Nucleus accumbens (tissue), 56 donors: ENCODE results near the gene DNAJB8.

ENCODE experiments used
- DNase-seq, 56 donors: peaks; one replicate each; lab custom pipeline; 2025; lab: John Stamatoyannopoulos, UW

DNAJB8 gene

GRCh38 chr3:128469556-128469955, 2.9 kb upstream of the DNAJB8 start:
- DNase-seq: no peak

- DNase-seq: no peak
Measured at GRCh38 chr3:128468791-128469527, 2.3 kb upstream of the DNAJB8 start.

GRCh38 chr3:128468285-128468790, 1.6 kb upstream of the DNAJB8 start:
- DNase-seq: no peak

GRCh38 chr3:128464702-128465101, 2.0 kb downstream of the DNAJB8 start:
- DNase-seq: no peak

- DNase-seq: no peak
Measured at GRCh38 chr3:128464188-128464587, 2.5 kb downstream of the DNAJB8 start.

- DNase-seq: no peak
Measured at GRCh38 chr3:128463771-128464170, 2.9 kb downstream of the DNAJB8 start.

- no peak for DNase-seq
Measured at GRCh38 chr3:128463354-128463753, 3.3 kb downstream of the DNAJB8 start.

GRCh38 chr3:128462931-128463330, 3.8 kb downstream of the DNAJB8 start:
- DNase-seq: no peak

GRCh38 chr3:128462341-128462910, 4.3 kb downstream of the DNAJB8 start:
- no peak for DNase-seq

GRCh38 chr3:128461731-128462130, 5.0 kb downstream of the DNAJB8 start:
- DNase-seq: no peak

GRCh38 chr3:128459461-128459820, 7.2 kb downstream of the DNAJB8 start:
- no peak for DNase-seq

GRCh38 chr3:128458746-128459460, 7.8 kb downstream of the DNAJB8 start:
- DNase-seq: no peak

- no peak for DNase-seq
Measured at GRCh38 chr3:128457937-128458336, 8.8 kb downstream of the DNAJB8 start.

- DNase-seq: no peak
Measured at GRCh38 chr3:128456776-128457715, 9.6 kb downstream of the DNAJB8 start.

- no peak for DNase-seq
Measured at GRCh38 chr3:128455786-128456748, 10.6 kb downstream of the DNAJB8 start.

- no peak for DNase-seq
Measured at GRCh38 chr3:128455116-128455515, 11.6 kb downstream of the DNAJB8 start.

- no peak for DNase-seq
Measured at GRCh38 chr3:128454310-128454618, 12.4 kb downstream of the DNAJB8 start.

- no peak for DNase-seq
Measured at GRCh38 chr3:128453501-128454309, 13.0 kb downstream of the DNAJB8 start.
